IMR-90 (cell line): ENCODE data around the gene WASF3. TPM values are rescaled to one million over a fixed set of nuclear protein-coding genes. Genes with fewer than 3 reads are reported as not detected.

Experiments
- ATAC-seq: fragments of 200-7000 bp; cut with Tn5 transposase; 2 replicates; pipeline ENCODE4 v1.9.1; 2020; ENCODE audit warnings: low read depth, mild to moderate bottlenecking, moderate library complexity
- BruUV-seq: library from RNA; stranded (reverse); fragments of 400-500 nt; replicated peaks from 2 replicates; lab custom pipeline; 2021; lab: Mats Ljungman, UMichigan
- CTCF ChIA-PET: fragments of 300-600 bp; formaldehyde crosslinking; extraction: SDS; loops from one replicate; lab custom pipeline; 2021; ENCODE audit warnings: antibody characterized with exemption; lab: Yijun Ruan, JAX
- POLR2A ChIA-PET: fragments of 300-600 bp; sonication (Branson Sonifier 250); formaldehyde crosslinking; loops from one replicate; lab custom pipeline; 2022; ENCODE audit warnings: antibody characterized with exemption; ENCODE audit not compliant: unreplicated experiment; lab: Charles Lee
- DNase-seq: peaks from one replicate; pipeline ENCODE4 v3.0.0; 2013
- H2AFZ ChIP-seq: replicated peaks from 2 replicates; pipeline ENCODE3; 2013; ENCODE audit warnings: low read length, mild to moderate bottlenecking; ENCODE audit not compliant: poor library complexity
- H2AK5ac ChIP-seq: 2 replicates; pipeline ENCODE4 v1.6.1; 2013; ENCODE audit warnings: low read depth, low read length, inconsistent platforms
- H2AK9ac ChIP-seq: replicated peaks from 2 replicates; pipeline ENCODE3; 2013; ENCODE audit warnings: mild to moderate bottlenecking, low read depth, low read length, moderate library complexity; ENCODE audit not compliant: poor library complexity
- H2BK120ac ChIP-seq: 2 replicates; pipeline ENCODE4 v1.6.1; 2013; ENCODE audit warnings: low read depth, low read length, inconsistent platforms
- H2BK15ac ChIP-seq: 3 replicates; pipeline ENCODE4 v1.6.1; 2013; ENCODE audit warnings: low read depth, low read length, inconsistent platforms
- H2BK20ac ChIP-seq: 2 replicates; pipeline ENCODE4 v1.6.1; 2013; ENCODE audit warnings: low read depth, mild to moderate bottlenecking, inconsistent platforms, low read length, moderate library complexity
- H2BK5ac ChIP-seq: 2 replicates; pipeline ENCODE4 v1.6.1; 2013; ENCODE audit warnings: mild to moderate bottlenecking, low read depth, low read length, inconsistent platforms; ENCODE audit not compliant: poor library complexity, severe bottlenecking
- H3K14ac ChIP-seq: replicated peaks from 2 replicates; pipeline ENCODE4 v1.6.1; 2013; ENCODE audit warnings: low read depth, low read length, inconsistent platforms
- H3K18ac ChIP-seq: 2 replicates; pipeline ENCODE4 v1.6.1; 2013; ENCODE audit warnings: low read depth, low read length, control low read depth
- H3K23ac ChIP-seq: 2 replicates; pipeline ENCODE4 v1.6.1; 2013; ENCODE audit warnings: low read depth, low read length, inconsistent platforms
- H3K27ac ChIP-seq: 2 replicates; pipeline ENCODE4 v1.5.1; 2013; ENCODE audit warnings: mild to moderate bottlenecking, control low read depth, low read length; ENCODE audit not compliant: insufficient read depth
- H3K27me3 ChIP-seq: 2 replicates; pipeline ENCODE4 v1.6.1; 2013; ENCODE audit warnings: low read length; ENCODE audit not compliant: control insufficient read depth, insufficient read depth
- H3K36me3 ChIP-seq: 2 replicates; pipeline ENCODE4 v1.6.1; 2013; ENCODE audit warnings: low read length, mixed read lengths; ENCODE audit not compliant: control insufficient read depth, insufficient read depth
- H3K4ac ChIP-seq: 2 replicates; pipeline ENCODE4 v1.6.1; 2013; ENCODE audit warnings: low read depth, low read length, inconsistent platforms
- H3K4me1 ChIP-seq: 2 replicates; pipeline ENCODE4 v1.6.1; 2013; ENCODE audit warnings: low read length, mixed read lengths; ENCODE audit not compliant: control insufficient read depth, insufficient read depth
- H3K4me2 ChIP-seq: 2 replicates; pipeline ENCODE4 v1.6.1; 2013; ENCODE audit warnings: low read depth, mild to moderate bottlenecking, control low read depth, low read length, moderate library complexity
- H3K4me3 ChIP-seq: 2 replicates; pipeline ENCODE4 v1.5.1; 2013; ENCODE audit warnings: low read depth, mild to moderate bottlenecking, control low read depth, low read length, moderate library complexity; ENCODE audit not compliant: insufficient read depth
- H3K56ac ChIP-seq: 2 replicates; pipeline ENCODE4 v1.6.1; 2013; ENCODE audit warnings: low read length, inconsistent platforms; ENCODE audit not compliant: insufficient read depth; ENCODE audit errors: extremely low read depth
- H3K79me1 ChIP-seq, 2 experiments: 2 replicates each; pipeline ENCODE4 v1.6.1; 2013; ENCODE audit warnings: low read length in 2 of 2, inconsistent platforms in 1 of 2, low read depth in 1 of 2
- H3K9ac ChIP-seq: 2 replicates; pipeline ENCODE4 v1.6.1; 2013; ENCODE audit warnings: low read depth, low read length, control low read depth
- H3K9me1 ChIP-seq: 2 replicates; pipeline ENCODE4 v1.6.1; 2013; ENCODE audit warnings: low read length, inconsistent platforms; ENCODE audit not compliant: insufficient read depth
- H3K9me3 ChIP-seq: 2 replicates; pipeline ENCODE4 v1.6.1; 2013; ENCODE audit warnings: low read length; ENCODE audit not compliant: control insufficient read depth, insufficient read depth
- H4K20me1 ChIP-seq: 2 replicates; pipeline ENCODE4 v1.6.1; 2013; ENCODE audit warnings: low read length, inconsistent platforms; ENCODE audit not compliant: insufficient read depth
- H4K5ac ChIP-seq: 2 replicates; pipeline ENCODE4 v1.6.1; 2013; ENCODE audit warnings: mild to moderate bottlenecking, low read depth, low read length, control low read depth
- H4K8ac ChIP-seq, 2 experiments: 2 replicates each; pipeline ENCODE4 v1.6.1; 2013; ENCODE audit warnings: low read depth in 2 of 2, low read length in 2 of 2, control low read depth in 1 of 2, inconsistent platforms in 1 of 2
- H4K91ac ChIP-seq: 2 replicates; pipeline ENCODE4 v1.6.1; 2013; ENCODE audit warnings: low read depth, low read length, inconsistent platforms; ENCODE audit not compliant: insufficient read depth
- BHLHE40 ChIP-seq: fragments of 150-350 bp; IDR thresholded peaks from 2 replicates; pipeline ENCODE4 v1.6.1; 2016; ENCODE audit warnings: mild to moderate bottlenecking, low read depth, low read length
- CEBPB ChIP-seq: IDR thresholded peaks from 2 replicates; pipeline ENCODE4 v1.6.1; 2012; ENCODE audit warnings: low read depth, low read length, improper control_type of control experiment
- CHD1 ChIP-seq: IDR thresholded peaks from 2 replicates; pipeline ENCODE4 v1.6.1; 2012; ENCODE audit warnings: low read depth, low read length, improper control_type of control experiment
- FOS ChIP-seq: fragments of 150-350 bp; IDR thresholded peaks from 2 replicates; pipeline ENCODE4 v1.6.1; 2016; ENCODE audit warnings: low read depth, low read length
- MAFK ChIP-seq: IDR thresholded peaks from 2 replicates; pipeline ENCODE4 v1.6.1; 2012; ENCODE audit warnings: low read depth, low read length, improper control_type of control experiment
- MAZ ChIP-seq: IDR thresholded peaks from 2 replicates; pipeline ENCODE4 v1.6.1; 2012; ENCODE audit warnings: low read depth, mild to moderate bottlenecking, low read length, improper control_type of control experiment, moderate library complexity, borderline replicate concordance
- MXI1 ChIP-seq: IDR thresholded peaks from 2 replicates; pipeline ENCODE4 v1.6.1; 2012; ENCODE audit warnings: low read depth, mild to moderate bottlenecking, low read length, moderate library complexity, borderline replicate concordance
- NFE2L2 ChIP-seq: fragments of 150-350 bp; IDR thresholded peaks from 2 replicates; pipeline ENCODE4 v1.6.1; 2016; ENCODE audit warnings: low read depth, mild to moderate bottlenecking, low read length
- POLR2A ChIP-seq: IDR thresholded peaks from 2 replicates; pipeline ENCODE4 v1.6.1; 2012; ENCODE audit warnings: mild to moderate bottlenecking, low read depth, low read length
- RAD21 ChIP-seq: IDR thresholded peaks from 2 replicates; pipeline ENCODE4 v1.6.1; 2012; ENCODE audit warnings: low read length, improper control_type of control experiment
- RCOR1 ChIP-seq: IDR thresholded peaks from 2 replicates; pipeline ENCODE4 v1.6.1; 2012; ENCODE audit warnings: mild to moderate bottlenecking, low read length, improper control_type of control experiment; ENCODE audit not compliant: insufficient replicate concordance
- SMC3 ChIP-seq: fragments of 150-350 bp; IDR thresholded peaks from 2 replicates; pipeline ENCODE4 v1.6.1; 2016; ENCODE audit warnings: low read depth, mild to moderate bottlenecking, antibody characterized with exemption, low read length, moderate library complexity
- WGBS, 2 experiments: methylation state at CpG; one replicate each; pipeline versions ENCODE4 v1.1.5 to v1.1.7; 2013; ENCODE audit warnings: missing lambda C conversion rate in 2 of 2; ENCODE audit not compliant: insufficient read length in 1 of 2; ENCODE audit errors: extremely low coverage in 2 of 2; 5-methylcytosine and 5-hydroxymethylcytosine counted together
- dilution Hi-C: fragments of 300-500 bp; cut with HindIII; formaldehyde crosslinking; loops from one replicate; pipeline ENCODE4 v1.14.3; 2018; ENCODE audit warnings: low sequenced_read_pairs; ENCODE audit not compliant: unreplicated experiment
- in situ Hi-C: fragments of 300-500 bp; cut with MboI; formaldehyde crosslinking; loops from 3 replicates; pipeline ENCODE4 v1.14.3; 2019; ENCODE audit warnings: low sequenced_read_pairs, inconsistent platforms, mixed read lengths
- intact Hi-C: fragments of 100-400 bp; cut with micrococcal nuclease; formaldehyde crosslinking; loops from 2 replicates; pipeline ENCODE4 v1.10.0; 2022
- polyA plus RNA-seq, 3 experiments: library from polyadenylated mRNA; depleted of rRNA; stranded (reverse); fragments of >200 nt; gene quantifications; 2 replicates each; pipeline ENCODE4 v1.2.3, GENCODE V29; 2012; ENCODE audit warnings: low replicate concordance in 1 of 3
- total RNA-seq: library from RNA; depleted of rRNA; stranded (reverse); fragments of >200 nt; gene quantifications from 2 replicates; pipeline ENCODE4 v1.2.3, GENCODE V29; 2012
- TF ChIP-seq, protein P1 (sequence below): fragments of 150-350 bp; IDR thresholded peaks from 2 replicates; pipeline ENCODE4 v1.6.1; 2017; ENCODE audit warnings: mild to moderate bottlenecking, antibody characterized with exemption, low read length, low read depth
- TF ChIP-seq, protein P2 (sequence below): fragments of 150-350 bp; IDR thresholded peaks from 2 replicates; pipeline ENCODE4 v1.6.1; 2016; ENCODE audit warnings: low read depth, mild to moderate bottlenecking, low read length, moderate library complexity, borderline replicate concordance

The WASF3 gene
- total and polyA plus RNA-seq, 2 of the 4 experiments (the other 2 are of a cell fraction): 4.3 to 11.4 TPM

DNA sequence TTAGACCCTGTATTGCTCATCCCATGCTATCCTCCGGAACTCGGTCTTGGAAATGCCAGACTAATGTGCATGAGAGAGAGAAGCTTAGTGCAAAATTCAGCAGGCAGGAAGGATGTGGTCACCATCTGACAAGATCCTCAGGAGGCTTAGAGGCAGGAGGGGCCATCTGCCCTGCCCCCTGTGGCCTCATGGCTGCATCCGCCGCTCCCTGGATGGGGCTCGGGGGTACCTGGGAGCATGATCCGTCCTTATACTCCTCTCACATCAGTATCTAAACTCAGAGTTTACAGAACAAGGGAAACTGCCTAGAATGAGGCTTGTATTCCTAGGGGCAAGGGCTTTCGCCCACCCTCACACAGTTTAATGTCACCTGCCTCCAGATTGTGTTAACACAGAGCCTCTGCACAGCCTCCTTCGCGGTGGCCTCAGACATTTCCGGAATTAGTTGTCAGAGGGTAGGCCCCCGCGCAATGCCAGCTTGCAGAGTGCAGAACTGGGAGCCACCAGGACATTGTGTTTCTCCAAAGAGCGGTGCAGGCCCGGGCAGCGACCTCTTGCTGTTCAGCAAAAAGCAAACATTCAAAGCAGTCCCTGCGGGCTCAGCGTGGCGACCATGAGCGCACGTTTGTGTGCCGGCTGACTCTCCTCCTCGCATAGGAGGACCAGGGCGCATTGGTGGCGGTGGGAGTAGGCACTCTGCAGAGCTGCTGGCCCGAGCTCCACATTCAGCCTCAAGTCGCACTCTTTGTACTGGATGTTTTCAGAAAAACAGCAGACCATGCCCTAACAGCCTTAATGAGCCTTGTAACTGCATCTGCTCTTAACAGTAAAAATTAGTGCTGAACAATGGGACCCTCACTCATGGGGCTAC is 164.0 kb downstream of the WASF3 start:
- no peak overlapping the region for H4K8ac ChIP-seq
- H2BK20ac ChIP-seq: no peak overlapping the region
- H3K18ac ChIP-seq: no peak overlapping the region
- H3K4me3 ChIP-seq: no peak overlapping the region
- H2BK15ac ChIP-seq: no peak overlapping the region
- H2AK9ac ChIP-seq: no peak overlapping the region
- H3K9ac ChIP-seq: no peak overlapping the region
- no peak overlapping the region for H4K5ac ChIP-seq
- no peak overlapping the region for H3K27ac ChIP-seq
- DNase-seq (no peak), ATAC-seq (no peak)
- no peak overlapping the region for H2BK5ac ChIP-seq
- no peak overlapping the region for H3K4me2 ChIP-seq
- POLR2A ChIA-PET: no interaction called here
- H3K27me3 ChIP-seq: peaks cover 10% of the 10 kb centered on the region
- in situ Hi-C loops: no loop called here
- H3K23ac ChIP-seq: no peak overlapping the region
- CTCF ChIA-PET: no interaction called here
- H4K91ac ChIP-seq: no peak overlapping the region
- H2BK120ac ChIP-seq: no peak overlapping the region
- H2AK5ac ChIP-seq: no peak overlapping the region
- TF ChIP-seq, protein P1, sequence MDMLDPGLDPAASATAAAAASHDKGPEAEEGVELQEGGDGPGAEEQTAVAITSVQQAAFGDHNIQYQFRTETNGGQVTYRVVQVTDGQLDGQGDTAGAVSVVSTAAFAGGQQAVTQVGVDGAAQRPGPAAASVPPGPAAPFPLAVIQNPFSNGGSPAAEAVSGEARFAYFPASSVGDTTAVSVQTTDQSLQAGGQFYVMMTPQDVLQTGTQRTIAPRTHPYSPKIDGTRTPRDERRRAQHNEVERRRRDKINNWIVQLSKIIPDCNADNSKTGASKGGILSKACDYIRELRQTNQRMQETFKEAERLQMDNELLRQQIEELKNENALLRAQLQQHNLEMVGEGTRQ: no peak
- TF ChIP-seq MXI1: no peak
- no peak for TF ChIP-seq CEBPB
- TF ChIP-seq MAZ: no peak
- TF ChIP-seq NFE2L2: no peak
- TF ChIP-seq SMC3: no peak
- no peak for TF ChIP-seq POLR2A
- TF ChIP-seq MAFK: no peak
- no peak for TF ChIP-seq FOS
- TF ChIP-seq, protein P2, sequence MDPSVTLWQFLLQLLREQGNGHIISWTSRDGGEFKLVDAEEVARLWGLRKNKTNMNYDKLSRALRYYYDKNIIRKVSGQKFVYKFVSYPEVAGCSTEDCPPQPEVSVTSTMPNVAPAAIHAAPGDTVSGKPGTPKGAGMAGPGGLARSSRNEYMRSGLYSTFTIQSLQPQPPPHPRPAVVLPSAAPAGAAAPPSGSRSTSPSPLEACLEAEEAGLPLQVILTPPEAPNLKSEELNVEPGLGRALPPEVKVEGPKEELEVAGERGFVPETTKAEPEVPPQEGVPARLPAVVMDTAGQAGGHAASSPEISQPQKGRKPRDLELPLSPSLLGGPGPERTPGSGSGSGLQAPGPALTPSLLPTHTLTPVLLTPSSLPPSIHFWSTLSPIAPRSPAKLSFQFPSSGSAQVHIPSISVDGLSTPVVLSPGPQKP: no peak
- TF ChIP-seq RAD21: no peak
- TF ChIP-seq CHD1: no peak
- no peak for TF ChIP-seq BHLHE40
- TF ChIP-seq RCOR1: no peak
- intact Hi-C loops: no loop called here
- H3K56ac ChIP-seq: no peak overlapping the region
- H3K9me3 ChIP-seq: no peaks in the 10 kb centered on the region
- H3K4me1 ChIP-seq: no peaks in the 10 kb centered on the region
- no TSS peak for BruUV-seq
- no peak overlapping the region for H3K4ac ChIP-seq
- H3K36me3 ChIP-seq: no peaks in the 10 kb centered on the region
- 74% methylated on average over 15 of the region's 26 CpGs; no CpG with 5 or more reads in 1 of the 2 experiments for WGBS, 2 experiments
- no peaks in the 10 kb centered on the region for H3K9me1 ChIP-seq
- no peaks in the 10 kb centered on the region for H3K79me1 ChIP-seq
- H3K14ac ChIP-seq: no peak overlapping the region
- no peaks in the 10 kb centered on the region for H4K20me1 ChIP-seq
- dilution Hi-C loops: no loop called here
- H2AFZ ChIP-seq: no peak overlapping the region
